ENCODE results near the gene LHFPL2. TPM values are rescaled to one million over a fixed set of nuclear protein-coding genes. Genes with fewer than 3 reads are reported as not detected.

The LHFPL2 gene
- total and polyA plus RNA-seq, 2 experiments from 2014 or later: 10.6 to 50.8 TPM

GRCh38 chr5:78542321-78542840 is 106.2 kb downstream of the LHFPL2 start:
- Histone ChIP-seq H3K36me3 (ENCODE audit: insufficient read depth) (no peaks in the 10 kb centered on the region), H3K79me2 (replicated peaks; ENCODE audit: insufficient read depth) (peaks cover 18% of the 10 kb centered on the region), H3K27me3 (ENCODE audit: insufficient read depth) (no peaks in the 10 kb centered on the region), H4K20me1 (replicated peaks; ENCODE audit: insufficient read depth) (peaks cover 2% of the 10 kb centered on the region; the same call in 1 of the 2 replicates), H3K4me3 (no peak overlapping the region), H2AFZ (no peak overlapping the region), H3K27ac (ENCODE audit: low read depth) (0 out of 2 replicates have a peak overlapping the region, but pooled peaks have one; percentile 78), H3K9me2 (ENCODE audit: insufficient read depth) (no peaks in the 10 kb centered on the region), H3K4me2 (peak overlapping the region; percentile 64), H3F3A (replicated peaks; ENCODE audit: low read depth) (0 out of 2 replicates have a peak, but pooled peaks cover 4% of the 10 kb centered on the region), H3K4me1 (ENCODE audit: insufficient read depth) (peaks cover 19% of the 10 kb centered on the region)
- TF ChIP-seq ZNF462 (CRISPR knock-in tag; IDR thresholded peaks at IDR 0.05) (no peak), EZH2phosphoT487 (IDR thresholded peaks at IDR 0.05; ENCODE audit: unreplicated experiment) (no peak), ZNF331 (CRISPR knock-in tag; IDR thresholded peaks at IDR 0.05; ENCODE audit: low read depth) (no peak), EZH2 (IDR thresholded peaks at IDR 0.05; ENCODE audit: low read depth, unreplicated experiment) (no peak), STAT1 (IDR thresholded peaks at IDR 0.05; ENCODE audit: unreplicated experiment) (no peak), NANOG (IDR thresholded peaks at IDR 0.05; ENCODE audit: borderline replicate concordance) (no peak), POLR2AphosphoS5 (IDR thresholded peaks at IDR 0.05; ENCODE audit: low read depth) (no peak), ETS1 (IDR thresholded peaks at IDR 0.05) (no peak)
- no peaks in the 10 kb centered on the region for H3K9me3 Mint-ChIP-seq
- peak overlapping the region; percentile 71; the same call in 1 of the 2 replicates for H3K27ac Mint-ChIP-seq
- H3K36me3 Mint-ChIP-seq (ENCODE audit: low read depth): peaks cover 17% of the 10 kb centered on the region
- no peak overlapping the region for H3K4me3 Mint-ChIP-seq
- ATAC-seq: no peak; the same call in 2 of the 3 replicates
- DNase-seq (ENCODE audit: low spot score): no peak
- peaks cover 5% of the 10 kb centered on the region for H3K27me3 Mint-ChIP-seq (ENCODE audit: insufficient read depth, low read depth, poor library complexity)
- peaks cover 62% of the 10 kb centered on the region for H3K4me1 Mint-ChIP-seq
